HepG2 (cell line): ENCODE data around the gene ZNF783. TPM values are rescaled to one million over a fixed set of nuclear protein-coding genes. Genes with fewer than 3 reads are reported as not detected.
"Not testable (repeated sequence)": the region's sequence is repeated elsewhere in the genome, so short reads cannot be mapped to it uniquely, and the experiment has no call there.

Experiments used
- ATAC-seq: fragments of 200-7000 bp; cut with Tn5 transposase; 3 replicates; pipeline ENCODE4 v1.9.1; 2020; ENCODE audit warnings: mild to moderate bottlenecking, moderate library complexity
- BruUV-seq: library from RNA; stranded (reverse); fragments of 400-500 nt; replicated peaks from 2 replicates; lab custom pipeline; 2021; lab: Mats Ljungman, UMichigan
- CTCF ChIA-PET: fragments of 300-600 bp; formaldehyde crosslinking; extraction: SDS; loops from one replicate; lab custom pipeline; 2021; ENCODE audit warnings: low total read pairs, inconsistent platforms, low intra/inter-chr PET ratio; lab: Yijun Ruan, JAX
- POLR2A ChIA-PET: fragments of 350-600 bp; sonication (Branson Sonifier 250); formaldehyde crosslinking; loops from one replicate; lab custom pipeline; 2020; ENCODE audit warnings: antibody characterized with exemption, inconsistent platforms; lab: Yijun Ruan, JAX
- DNase-seq: peaks from one replicate; pipeline ENCODE4 v3.0.0-alpha.2; 2015; ENCODE audit warnings: low spot score
- FAIRE-seq: peaks from 3 replicates; lab custom pipeline; 2011; peaks lifted over from hg19 to GRCh38; lab: Jason Lieb, UNC
- H2AFZ ChIP-seq: one replicate; pipeline ENCODE4 v1.6.1; 2011; ENCODE audit warnings: low read length, inconsistent platforms
- H3K27ac ChIP-seq: fragments of 300-600 bp; 3 replicates; pipeline ENCODE4 v1.8.0; 2011; ENCODE audit warnings: mixed run types, mild to moderate bottlenecking, mixed read lengths, low read length, inconsistent platforms; ENCODE audit not compliant: insufficient read depth; ENCODE audit errors: extremely low read length
- H3K27me3 ChIP-seq, 2 experiments: fragments of 200-600 bp in 1 of 2; 2 replicates in 1 of 2; 3 replicates in 1 of 2; pipeline versions ENCODE4 v1.6.0 to v1.8.0; 2011; ENCODE audit warnings: low read length in 2 of 2, mild to moderate bottlenecking in 2 of 2, moderate library complexity in 2 of 2, inconsistent platforms in 1 of 2; ENCODE audit not compliant: insufficient read depth in 2 of 2, control insufficient read depth in 1 of 2
- H3K36me3 ChIP-seq, 2 experiments: fragments of 200-600 bp in 1 of 2; replicated peaks in 1 of 2; 2 replicates in 1 of 2; 3 replicates in 1 of 2; pipeline versions ENCODE4 v1.5.1 to v1.8.0; 2011; ENCODE audit warnings: low read length in 2 of 2, inconsistent platforms in 1 of 2; ENCODE audit not compliant: insufficient read depth in 2 of 2, control insufficient read depth in 1 of 2
- H3K4me1 ChIP-seq: 2 replicates; pipeline ENCODE4 v1.5.1; 2012; ENCODE audit warnings: low read length, inconsistent platforms; ENCODE audit not compliant: insufficient read depth
- H3K4me2 ChIP-seq: 2 replicates; pipeline ENCODE4 v1.6.0; 2011; ENCODE audit warnings: low read depth, low read length, inconsistent platforms
- H3K4me3 ChIP-seq, 3 experiments: fragments of 200-600 bp in 1 of 3; sonication (generic), shearing (Covaris generic) in 1 of 3; replicated peaks in 1 of 3; 2 replicates each; pipeline ENCODE4 v1.5.1; 2011 to 2016; ENCODE audit warnings: low read length in 3 of 3, inconsistent platforms in 2 of 3, low read depth in 2 of 3, mild to moderate bottlenecking in 2 of 3, control low read depth in 1 of 3, mixed read lengths in 1 of 3; ENCODE audit not compliant: insufficient read depth in 1 of 3
- H3K79me2 ChIP-seq: one replicate; pipeline ENCODE4 v1.6.1; 2011; ENCODE audit warnings: low read length, inconsistent platforms; ENCODE audit not compliant: insufficient read depth
- H3K9ac ChIP-seq: 2 replicates; pipeline ENCODE4 v1.6.0; 2011; ENCODE audit warnings: mild to moderate bottlenecking, low read depth, low read length, inconsistent platforms; ENCODE audit not compliant: insufficient read depth
- H3K9me3 ChIP-seq: 2 replicates; pipeline ENCODE4 v1.5.1; 2012; ENCODE audit warnings: mild to moderate bottlenecking, low read length
- H4K20me1 ChIP-seq: 2 replicates; pipeline ENCODE4 v1.6.0; 2011; ENCODE audit warnings: inconsistent platforms, mild to moderate bottlenecking, low read length, moderate library complexity; ENCODE audit not compliant: insufficient read depth
- CREM ChIP-seq, 2 experiments: sonication (generic) in 1 of 2; formaldehyde crosslinking in 1 of 2; IDR thresholded peaks; 2 replicates each; pipeline versions ENCODE4 v1.4.0 to v1.6.1; 2016 to 2020; ENCODE audit warnings: antibody characterized with exemption in 1 of 2, mild to moderate bottlenecking in 1 of 2, missing genetic modification reagents in 1 of 2
- SOX6 ChIP-seq, 2 experiments: fragments of 450-650 bp in 1 of 2; sonication (generic) in 1 of 2; formaldehyde crosslinking in 1 of 2; IDR thresholded peaks; 2 replicates each; pipeline versions ENCODE4 v1.4.0 to v1.6.1; 2017 to 2020; ENCODE audit warnings: antibody characterized with exemption in 1 of 2, mild to moderate bottlenecking in 1 of 2, missing genetic modification reagents in 1 of 2
- TOPORS ChIP-seq: sonication (generic); formaldehyde crosslinking; IDR thresholded peaks from 2 replicates; pipeline ENCODE4 v1.8.0; 2023; ENCODE audit warnings: mild to moderate bottlenecking, missing genetic modification reagents
- ZNF280D ChIP-seq: sonication (generic); formaldehyde crosslinking; IDR thresholded peaks from 2 replicates; pipeline ENCODE4 v1.5.1; 2020; ENCODE audit warnings: mild to moderate bottlenecking, missing genetic modification reagents
- ZNF652 ChIP-seq: IDR thresholded peaks from 2 replicates; pipeline ENCODE4 v1.6.1; 2016; ENCODE audit warnings: low read depth, borderline replicate concordance
- WGBS: methylation state at CpG from one replicate; pipeline ENCODE4 v1.1.6; 2017; ENCODE audit warnings: low lambda C conversion rate; 5-methylcytosine and 5-hydroxymethylcytosine counted together
- in situ Hi-C: cut with HindIII; loops from 2 replicates; pipeline ENCODE4 v1.10.0; 2017; ENCODE audit warnings: low pct_unique_long_range_greater_than_20kb; ENCODE audit not compliant: extremely low pct_ligation_motif_present
- intact Hi-C: fragments of 100-400 bp; cut with micrococcal nuclease; formaldehyde crosslinking; loops from one replicate; pipeline ENCODE4 v1.10.0; 2022; ENCODE audit not compliant: unreplicated experiment
- polyA plus RNA-seq, 8 experiments: library from polyadenylated mRNA; depleted of rRNA in 3 of 8; stranded (reverse) in 7 of 8; unstranded in 1 of 8; fragments of >200 nt; fragmentation: Illumina TruSeq in 4 of 8; extraction: Trizol in 4 of 8; gene quantifications; 2 replicates each; pipeline versions ENCODE4 v1.2.1 to v1.2.3, GENCODE V29; 2011 to 2016; ENCODE audit warnings: low read depth in 4 of 8, missing spikeins in 1 of 8, mixed read lengths in 1 of 8; ENCODE audit not compliant: insufficient read depth in 1 of 8
- total RNA-seq, 5 experiments: library from RNA; depleted of rRNA; stranded (reverse); fragments of >200 nt; fragmentation: Illumina TruSeq; extraction: Trizol; gene quantifications; 2 replicates each; pipeline ENCODE4 v1.2.3, GENCODE V29; 2016; ENCODE audit warnings: low read depth in 1 of 5

The ZNF783 gene
- total and polyA plus RNA-seq, 2 of the 13 experiments (the other 11 are each of a cell fraction or from before 2014, with no cell fraction given): 4.1 to 5.2 TPM

GRCh38 chr7:149332602-149333320 lies 70.8 kb downstream of the ZNF783 start:
- H3K36me3 ChIP-seq; CTCF ChIA-PET; H4K20me1 ChIP-seq; DNase-seq; POLR2A ChIA-PET; H3K79me2 ChIP-seq; H3K4me3 ChIP-seq; H3K27ac ChIP-seq; H3K9ac ChIP-seq; ATAC-seq; BruUV-seq; intact Hi-C loops; H2AFZ ChIP-seq; H3K27me3 ChIP-seq; H3K9me3 ChIP-seq; H3K4me2 ChIP-seq; in situ Hi-C loops; FAIRE-seq; TF ChIP-seq CREM (CRISPR knock-in tag; IDR thresholded peaks at IDR 0.05); SOX6 (IDR thresholded peaks at IDR 0.05): not testable (repeated sequence)
- H3K4me1 ChIP-seq: peaks cover 46% of the 10 kb centered on the region
- WGBS: 25% methylated on average over 15 of the region's 18 CpGs
- TF ChIP-seq ZNF652 (CRISPR knock-in tag) (peak; percentile 63), ZNF280D (CRISPR knock-in tag) (0 out of 2 replicates have a peak, but pooled peaks have one; percentile 23), TOPORS (CRISPR knock-in tag) (0 out of 2 replicates have a peak, but pooled peaks have one; percentile 59), CREM (IDR thresholded peaks at IDR 0.05) (peak; percentile 11; the same call in 1 of the 2 replicates), SOX6 (CRISPR knock-in tag; IDR thresholded peaks at IDR 0.05) (peak; percentile 39; the same call in 1 of the 2 replicates)
